Measurements from ENCODE around the gene CBX4. TPM values are rescaled to one million over a fixed set of nuclear protein-coding genes. Genes with fewer than 3 reads are reported as not detected.

CBX4 gene
- total and polyA plus RNA-seq, 2 of the 13 experiments (the other 11 are each of a cell fraction or from before 2014, with no cell fraction given): 25.8 to 50.8 TPM

DNA sequence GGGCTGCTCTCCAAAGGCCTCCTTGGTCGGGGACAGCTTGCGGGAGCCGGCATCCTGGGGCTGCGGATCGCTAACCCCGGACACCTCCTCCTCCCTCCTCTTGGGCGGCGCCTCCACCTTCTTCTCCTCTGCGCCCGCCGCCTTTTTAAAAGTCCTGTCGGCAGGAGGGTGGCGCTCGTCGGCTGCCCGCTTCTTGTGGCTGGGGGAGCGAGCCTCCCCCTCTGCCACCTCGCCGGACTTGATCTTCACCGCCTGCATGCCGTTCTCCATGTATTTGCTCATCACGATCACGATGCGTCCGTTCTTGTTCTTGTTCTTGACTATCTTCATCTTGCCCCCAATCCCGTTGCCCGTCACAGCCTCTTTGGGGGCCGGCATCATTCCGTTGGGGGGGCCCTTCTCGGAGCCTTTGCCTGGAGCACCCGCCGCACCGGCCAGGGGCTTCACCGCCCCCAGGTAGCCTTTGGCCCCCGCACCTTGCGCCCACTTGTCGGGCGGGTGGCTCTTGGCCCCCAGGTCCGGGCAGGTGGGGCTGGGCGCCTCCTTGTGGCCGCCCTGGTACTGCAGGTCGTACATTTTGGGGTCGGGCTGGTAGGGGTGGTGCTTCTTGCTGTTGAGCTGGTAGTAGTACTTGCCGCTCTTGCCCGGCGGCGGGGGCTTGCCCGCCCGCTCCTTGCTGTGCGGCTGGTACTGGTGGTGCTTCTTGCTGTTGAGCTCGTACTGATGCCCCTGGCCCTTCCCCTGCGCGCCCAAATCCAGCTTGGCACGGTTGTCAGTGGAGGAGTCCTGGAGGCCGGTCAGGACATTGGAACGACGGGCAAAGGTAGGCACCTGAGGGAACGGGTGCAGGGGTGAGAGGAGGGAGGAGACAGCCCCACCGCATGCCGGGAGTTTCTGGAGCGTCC is 4.4 kb downstream of the CBX4 start (continued):
- TF ChIP-seq RBM39 (IDR thresholded peaks at IDR 0.05; ENCODE audit: low read depth, low read length, poor library complexity, severe bottlenecking) (peak; percentile 93), ZKSCAN1 (IDR thresholded peaks at IDR 0.05; ENCODE audit: low read length) (no peak), HNRNPK (IDR thresholded peaks at IDR 0.05; ENCODE audit: low read depth, low read length, poor library complexity, severe bottlenecking) (peak; percentile 12), GTF3A (CRISPR knock-in tag; conservative IDR thresholded peaks at IDR 0.05) (no peak), TEAD2 (CRISPR knock-in tag; IDR thresholded peaks at IDR 0.05) (no peak), HNF1A (IDR thresholded peaks at IDR 0.05; ENCODE audit: low read depth) (no peak), HNF1A (CRISPR knock-in tag; IDR thresholded peaks at IDR 0.05; ENCODE audit: borderline replicate concordance) (no peak), ZNF766 (CRISPR knock-in tag; IDR thresholded peaks at IDR 0.05; ENCODE audit: borderline replicate concordance) (0 out of 2 replicates have a peak, but pooled peaks have one; percentile 35), ZXDC (CRISPR knock-in tag; IDR thresholded peaks at IDR 0.05) (no peak), ZNF75D (CRISPR knock-in tag; IDR thresholded peaks at IDR 0.05; ENCODE audit: borderline replicate concordance) (no peak), PRPF4 (IDR thresholded peaks at IDR 0.05; ENCODE audit: low read depth, low read length, poor library complexity, severe bottlenecking) (peak; percentile 95), ZNF747 (CRISPR knock-in tag; IDR thresholded peaks at IDR 0.05; ENCODE audit: borderline replicate concordance) (0 out of 2 replicates have a peak, but pooled peaks have one; percentile 51), ZNF841 (CRISPR knock-in tag; IDR thresholded peaks at IDR 0.05; ENCODE audit: borderline replicate concordance) (no peak), ZFX (CRISPR knock-in tag; IDR thresholded peaks at IDR 0.05; ENCODE audit: low read depth) (peak; percentile 41; the same call in 1 of the 2 replicates), ZFP36L2 (CRISPR knock-in tag; IDR thresholded peaks at IDR 0.05) (no peak), NCOR1 (IDR thresholded peaks at IDR 0.05; ENCODE audit: borderline replicate concordance, low read length) (no peak)
- TF ChIP-seq, protein P1, sequence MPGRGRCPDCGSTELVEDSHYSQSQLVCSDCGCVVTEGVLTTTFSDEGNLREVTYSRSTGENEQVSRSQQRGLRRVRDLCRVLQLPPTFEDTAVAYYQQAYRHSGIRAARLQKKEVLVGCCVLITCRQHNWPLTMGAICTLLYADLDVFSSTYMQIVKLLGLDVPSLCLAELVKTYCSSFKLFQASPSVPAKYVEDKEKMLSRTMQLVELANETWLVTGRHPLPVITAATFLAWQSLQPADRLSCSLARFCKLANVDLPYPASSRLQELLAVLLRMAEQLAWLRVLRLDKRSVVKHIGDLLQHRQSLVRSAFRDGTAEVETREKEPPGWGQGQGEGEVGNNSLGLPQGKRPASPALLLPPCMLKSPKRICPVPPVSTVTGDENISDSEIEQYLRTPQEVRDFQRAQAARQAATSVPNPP (CRISPR knock-in tag; IDR thresholded peaks at IDR 0.05): no peak
- TF ChIP-seq, protein P2, sequence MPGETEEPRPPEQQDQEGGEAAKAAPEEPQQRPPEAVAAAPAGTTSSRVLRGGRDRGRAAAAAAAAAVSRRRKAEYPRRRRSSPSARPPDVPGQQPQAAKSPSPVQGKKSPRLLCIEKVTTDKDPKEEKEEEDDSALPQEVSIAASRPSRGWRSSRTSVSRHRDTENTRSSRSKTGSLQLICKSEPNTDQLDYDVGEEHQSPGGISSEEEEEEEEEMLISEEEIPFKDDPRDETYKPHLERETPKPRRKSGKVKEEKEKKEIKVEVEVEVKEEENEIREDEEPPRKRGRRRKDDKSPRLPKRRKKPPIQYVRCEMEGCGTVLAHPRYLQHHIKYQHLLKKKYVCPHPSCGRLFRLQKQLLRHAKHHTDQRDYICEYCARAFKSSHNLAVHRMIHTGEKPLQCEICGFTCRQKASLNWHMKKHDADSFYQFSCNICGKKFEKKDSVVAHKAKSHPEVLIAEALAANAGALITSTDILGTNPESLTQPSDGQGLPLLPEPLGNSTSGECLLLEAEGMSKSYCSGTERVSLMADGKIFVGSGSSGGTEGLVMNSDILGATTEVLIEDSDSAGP (CRISPR knock-in tag; IDR thresholded peaks at IDR 0.05; ENCODE audit: borderline replicate concordance): peak; percentile 72; the same call in 1 of the 2 replicates
